ENCODE measurements around the gene SEPTIN1. TPM values are rescaled to one million over a fixed set of nuclear protein-coding genes. Genes with fewer than 3 reads are reported as not detected.
A peak's percentile ranks its signal among the peaks of the same experiment; 100 is the strongest.

Gene SEPTIN1, protein sequence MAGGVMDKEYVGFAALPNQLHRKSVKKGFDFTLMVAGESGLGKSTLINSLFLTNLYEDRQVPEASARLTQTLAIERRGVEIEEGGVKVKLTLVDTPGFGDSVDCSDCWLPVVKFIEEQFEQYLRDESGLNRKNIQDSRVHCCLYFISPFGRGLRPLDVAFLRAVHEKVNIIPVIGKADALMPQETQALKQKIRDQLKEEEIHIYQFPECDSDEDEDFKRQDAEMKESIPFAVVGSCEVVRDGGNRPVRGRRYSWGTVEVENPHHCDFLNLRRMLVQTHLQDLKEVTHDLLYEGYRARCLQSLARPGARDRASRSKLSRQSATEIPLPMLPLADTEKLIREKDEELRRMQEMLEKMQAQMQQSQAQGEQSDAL
- total RNA-seq (1 to 10 TPM in 2 of 4 donors, under 1 TPM in 2; 0.34 to 1.8 (median 0.90) TPM), polyA plus RNA-seq (under 1 TPM; 0.22 to 0.51 (median 0.28) TPM)
- long read RNA-seq, donor 1, result 0 reads
- long read RNA-seq, donor 2, partial matches to known transcripts, result 0 of 1 reads
- long read RNA-seq, donor 2, other reads (novel, unspliced or antisense), result 1 of 1 reads

- TF ChIP-seq CTCF (IDR thresholded peaks at IDR 0.05), result no peak
- ATAC-seq (no peak), DNase-seq (no peak)
- peak within 1 kb of the TSS; percentile 32 for H3K27ac ChIP-seq
- intact Hi-C loops (cut with DNase I), result no loop called here
- H3K36me3 ChIP-seq (ENCODE audit: insufficient read depth in 1 of 2, low read depth in 1 of 2), result no peaks in the 10 kb centered on the region
- peaks cover 12% of the 10 kb centered on the region for H3K4me1 ChIP-seq
- H3K9me3 ChIP-seq, result no peaks in the 10 kb centered on the region
- H3K4me3 ChIP-seq, result no peak within 1 kb of the TSS
- WGBS, 3 donors, result 42 to 57% (median 45%) methylated on average over 12 of the region's 12 CpGs
- H3K27me3 ChIP-seq (ENCODE audit: insufficient read depth in 3 of 3, low read length in 2 of 3), result no peaks in the 10 kb centered on the region
Measured at GRCh38 chr16:30382111-30382881, at the start of gene SEPTIN1. Gene SEPTIN1, minus strand, starts transcription at chr16:30382561. Its CDS starts 19 bp downstream, at chr16:30382542.

DNA sequence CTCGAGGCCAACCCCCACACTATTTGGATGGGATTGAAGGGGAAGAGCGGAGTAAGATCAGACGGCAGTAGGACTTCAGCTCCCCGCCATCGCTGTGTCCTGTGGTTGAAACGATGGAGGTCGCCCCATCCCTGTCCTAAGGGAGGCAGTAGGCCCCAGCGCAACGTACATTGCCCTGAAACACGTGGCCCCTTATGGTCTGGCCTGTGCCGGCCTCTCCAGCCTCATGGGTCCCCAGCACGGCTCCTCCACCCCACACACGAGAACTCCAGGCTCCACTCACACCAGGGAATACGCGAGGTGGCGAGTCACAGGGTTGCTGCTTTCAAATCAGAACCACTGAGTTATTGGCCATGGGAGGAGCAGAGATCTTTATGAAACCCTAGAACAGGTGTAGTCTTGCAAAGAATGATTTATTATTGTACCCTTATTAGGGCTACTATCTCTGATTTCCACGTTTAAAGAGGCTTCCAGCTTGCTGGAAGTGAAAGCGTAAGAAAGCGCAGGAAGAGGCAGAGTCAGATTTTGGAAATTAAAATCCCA is 48.1 kb upstream of the SEPTIN1 start:
- intact Hi-C loops (cut with DNase I), result loop anchor here in 1 of 2 donors (1.0 to 2.0 kb wide), 2 partner anchors 13 to 198 kb away; no protein-coding TSS in a partner anchor
- peak; percentile 35 to 63 for DNase-seq
- no peak for TF ChIP-seq CTCF (IDR thresholded peaks at IDR 0.05)
- peaks cover 18% of the 10 kb centered on the region for H3K4me1 ChIP-seq
- peaks cover 0 to 18% of the 10 kb centered on the region in 2 donors for H3K36me3 ChIP-seq (ENCODE audit: insufficient read depth in 1 of 2, low read depth in 1 of 2)
- peak overlapping the region; percentile 66 for H3K27ac ChIP-seq
- 46 to 51% (median 50%) methylated on average over 19 of the region's 19 CpGs for WGBS, 3 donors
- H3K9me3 ChIP-seq, result no peaks in the 10 kb centered on the region
- H3K4me3 ChIP-seq, result peak overlapping the region; percentile 73
- ATAC-seq, result peak; percentile 33 to 54 (median 41)
- no peaks in the 10 kb centered on the region for H3K27me3 ChIP-seq (ENCODE audit: insufficient read depth in 3 of 3, low read length in 2 of 3)

DNA sequence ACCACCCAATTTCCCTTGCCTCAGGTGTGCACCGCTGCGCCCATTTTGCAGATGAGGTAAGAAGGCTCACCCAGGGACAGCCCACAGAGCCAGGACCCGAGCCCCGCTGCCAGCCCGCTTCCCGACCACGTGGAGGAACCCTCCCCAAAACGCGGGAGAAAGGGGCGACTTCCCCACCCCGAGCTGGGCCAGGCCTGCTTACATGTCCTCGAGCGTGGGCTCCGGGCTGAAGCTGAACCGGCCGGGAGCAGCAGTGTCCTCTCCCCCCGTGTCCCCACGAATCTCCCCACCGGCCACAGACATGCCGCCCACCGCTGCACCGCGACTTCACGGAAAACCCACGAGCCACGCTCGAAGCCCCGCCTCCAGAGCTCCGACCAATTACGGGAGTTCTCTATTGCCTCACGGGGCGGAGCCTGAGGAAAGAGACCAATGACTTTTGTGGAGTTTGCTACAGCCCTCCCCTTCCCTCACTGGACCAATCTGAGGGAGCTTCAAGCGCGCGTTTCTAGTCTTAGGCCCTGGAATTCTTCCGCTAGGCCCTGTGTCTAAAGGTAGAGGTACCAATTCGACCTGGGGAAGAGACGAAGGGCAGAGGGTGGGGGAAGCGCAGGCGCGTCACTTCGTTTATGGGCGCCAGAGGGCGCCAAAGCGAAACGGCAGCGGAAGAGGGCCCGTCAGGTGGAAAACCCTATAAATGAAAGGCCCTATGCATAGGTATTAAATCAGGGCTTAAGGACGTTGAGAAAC is 47.5 kb upstream of the SEPTIN1 start, which contains the start of gene DCTPP1:
DCTPP1 (minus strand) TSS at position 353 of the 750 bp plus-strand sequence; CDS start at position 303, 50 bp downstream.
- H3K27ac ChIP-seq, result peak within 1 kb of the TSS; percentile 66
- peaks cover 18% of the 10 kb centered on the region for H3K4me1 ChIP-seq
- H3K9me3 ChIP-seq, result no peaks in the 10 kb centered on the region
- no peaks in the 10 kb centered on the region for H3K27me3 ChIP-seq (ENCODE audit: insufficient read depth in 3 of 3, low read length in 2 of 3)
- DNase-seq, result peak; percentile 94 to 96
- intact Hi-C loops (cut with DNase I), result loop anchor here in 1 of 2 donors (1.0 to 2.0 kb wide), 3 partner anchors 13 to 199 kb away; no protein-coding TSS in a partner anchor
- peak; percentile 98 to 99 (median 98) for ATAC-seq
- H3K36me3 ChIP-seq (ENCODE audit: insufficient read depth in 1 of 2, low read depth in 1 of 2), result peaks cover 0 to 18% of the 10 kb centered on the region in 2 donors
- TF ChIP-seq CTCF (IDR thresholded peaks at IDR 0.05), result peak; percentile 77
- peak within 1 kb of the TSS; percentile 73 for H3K4me3 ChIP-seq
- WGBS, 3 donors, result 1% methylated on average over 42 to 49 of the region's 49 CpGs

DNA sequence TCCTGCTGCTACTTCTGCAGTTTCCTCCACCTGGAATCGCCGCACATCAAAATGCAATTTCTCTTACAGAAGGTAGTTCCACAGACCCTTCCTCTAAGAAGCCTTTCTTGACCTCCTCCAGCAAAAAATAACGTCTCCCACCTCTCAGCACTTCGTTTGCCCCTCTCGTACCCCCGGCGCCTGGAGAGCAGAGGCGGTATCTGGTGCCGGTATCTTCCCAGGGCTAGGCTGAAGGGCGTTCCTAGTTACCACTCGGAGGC is 47.0 kb upstream of the SEPTIN1 start:
- DNase-seq (no peak), ATAC-seq (no peak)
- no peaks in the 10 kb centered on the region for H3K9me3 ChIP-seq
- H3K4me3 ChIP-seq, result peak overlapping the region; percentile 73
- intact Hi-C loops (cut with DNase I), result loop anchor here in 1 of 2 donors (1.0 kb wide), 1 partner anchor 106 kb away; no protein-coding TSS in a partner anchor
- peaks cover 18% of the 10 kb centered on the region for H3K4me1 ChIP-seq
- no peaks in the 10 kb centered on the region for H3K27me3 ChIP-seq (ENCODE audit: insufficient read depth in 3 of 3, low read length in 2 of 3)
- 1 to 5% (median 2%) methylated on average over 11 of the region's 11 CpGs for WGBS, 3 donors
- no peak for TF ChIP-seq CTCF (IDR thresholded peaks at IDR 0.05)
- H3K27ac ChIP-seq, result peak overlapping the region; percentile 58
- peaks cover 0 to 23% of the 10 kb centered on the region in 2 donors for H3K36me3 ChIP-seq (ENCODE audit: insufficient read depth in 1 of 2, low read depth in 1 of 2)
